ENCODE measurements around the gene IMP4.
"Not testable (repeated sequence)": the region's sequence is repeated elsewhere in the genome, so short reads cannot be mapped to it uniquely, and the experiment has no call there.

The IMP4 gene, protein sequence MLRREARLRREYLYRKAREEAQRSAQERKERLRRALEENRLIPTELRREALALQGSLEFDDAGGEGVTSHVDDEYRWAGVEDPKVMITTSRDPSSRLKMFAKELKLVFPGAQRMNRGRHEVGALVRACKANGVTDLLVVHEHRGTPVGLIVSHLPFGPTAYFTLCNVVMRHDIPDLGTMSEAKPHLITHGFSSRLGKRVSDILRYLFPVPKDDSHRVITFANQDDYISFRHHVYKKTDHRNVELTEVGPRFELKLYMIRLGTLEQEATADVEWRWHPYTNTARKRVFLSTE

DNA sequence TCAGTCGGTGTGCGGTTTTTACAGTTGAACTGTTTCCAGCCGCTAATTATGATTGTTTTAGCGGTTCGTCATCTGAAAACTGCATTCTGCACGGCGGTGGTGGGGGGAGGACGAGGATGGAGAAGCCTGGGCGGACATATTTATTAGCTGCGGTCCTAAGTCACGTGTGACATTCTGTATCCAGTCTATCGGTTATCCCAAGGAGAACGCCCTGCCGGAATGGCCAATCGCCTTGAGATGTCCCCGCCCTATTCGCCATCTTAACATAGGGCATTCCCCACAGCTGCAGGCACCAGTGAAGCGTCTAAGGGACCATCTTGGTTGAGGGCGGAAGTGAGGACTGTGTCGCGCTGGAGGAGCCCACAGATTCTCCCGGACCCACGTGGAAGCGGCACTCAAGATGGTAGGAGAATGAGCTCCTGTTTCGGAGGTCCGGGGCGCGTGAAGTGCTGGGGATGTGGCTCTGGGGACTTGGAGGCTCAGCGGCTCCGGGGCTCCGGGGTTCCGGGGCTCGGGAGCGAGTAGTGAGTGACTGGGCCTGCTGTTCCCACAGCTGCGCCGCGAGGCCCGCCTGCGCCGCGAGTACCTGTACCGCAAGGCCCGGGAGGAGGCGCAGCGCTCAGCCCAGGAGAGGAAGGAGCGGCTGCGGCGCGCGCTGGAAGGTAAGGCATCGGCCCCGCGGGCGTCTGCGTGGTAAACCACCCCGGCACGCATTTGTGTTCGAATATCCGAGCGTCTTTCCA, at the start of gene IMP4:
IMP4 (plus strand) TSS at position 365 of the 743 bp plus-strand sequence; CDS start at position 401, 36 bp downstream.
- DNase-seq, result peak; percentile 99

GRCh38 chr2:130300258-130300969, 42.3 kb upstream of the IMP4 start:
- no peak for DNase-seq

- DNase-seq, result no peak
Observed at GRCh38 chr2:130300970-130301348, 41.7 kb upstream of the IMP4 start.

DNA sequence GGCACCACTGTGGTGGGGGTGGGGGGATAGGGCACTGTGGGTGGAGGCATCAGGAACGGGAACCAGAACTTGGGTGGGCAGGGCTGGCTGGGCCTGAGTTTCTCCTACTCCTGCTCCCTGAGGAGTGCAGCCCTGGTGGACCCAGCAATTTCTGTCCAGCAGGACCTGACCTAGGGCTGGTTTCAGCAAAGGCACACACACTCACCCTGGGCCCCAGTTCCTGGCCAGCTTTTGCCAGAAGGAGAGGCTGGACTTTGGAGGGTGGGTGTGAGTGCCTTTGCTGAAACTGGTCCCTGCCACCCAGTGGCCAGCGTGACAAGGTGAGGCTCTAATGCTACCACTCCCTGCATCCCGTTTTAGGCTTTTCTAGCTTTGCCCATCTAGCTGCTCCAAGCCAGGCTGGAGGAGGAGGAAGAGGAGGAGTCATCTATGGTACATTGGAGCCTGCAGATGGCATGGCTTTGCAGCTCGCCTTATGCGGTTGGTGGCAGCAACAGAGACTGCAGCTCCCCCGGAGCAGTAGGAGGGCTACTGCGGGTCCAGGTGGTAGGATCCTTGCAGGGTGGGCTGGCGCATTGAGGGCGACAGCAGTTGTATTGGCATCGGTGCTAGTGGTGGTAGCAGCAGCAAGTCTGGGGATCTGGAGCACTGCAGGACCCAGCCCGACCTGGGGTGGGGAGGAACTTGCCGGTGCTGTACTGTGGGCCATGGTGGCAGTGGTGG, 40.4 kb upstream of the IMP4 start:
- DNase-seq, result no peak

GRCh38 chr2:130303169-130303568, 39.5 kb upstream of the IMP4 start:
- DNase-seq, result no peak

- DNase-seq, result no peak
Observed at GRCh38 chr2:130304726-130305125, 38.0 kb upstream of the IMP4 start.

DNA sequence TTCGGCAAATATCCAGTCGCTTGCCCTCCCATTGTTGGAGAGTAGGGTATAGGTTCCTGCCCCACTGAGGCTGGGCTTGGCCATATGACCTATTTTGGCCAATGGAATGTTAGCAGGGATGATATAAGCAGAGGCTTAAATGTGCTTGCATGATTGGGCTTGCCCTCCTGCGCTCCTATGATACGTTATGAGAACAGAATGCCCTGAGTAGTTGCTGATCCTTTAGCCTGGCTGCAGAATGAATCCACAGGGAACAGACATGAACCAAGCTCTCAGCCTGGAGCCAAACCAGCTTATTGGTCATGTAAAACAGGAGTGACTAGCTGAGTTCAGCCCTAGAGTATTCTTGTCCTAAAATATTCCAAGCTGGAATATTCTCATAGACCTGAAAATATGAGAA, 34.8 kb upstream of the IMP4 start:
- DNase-seq, result no peak

DNA sequence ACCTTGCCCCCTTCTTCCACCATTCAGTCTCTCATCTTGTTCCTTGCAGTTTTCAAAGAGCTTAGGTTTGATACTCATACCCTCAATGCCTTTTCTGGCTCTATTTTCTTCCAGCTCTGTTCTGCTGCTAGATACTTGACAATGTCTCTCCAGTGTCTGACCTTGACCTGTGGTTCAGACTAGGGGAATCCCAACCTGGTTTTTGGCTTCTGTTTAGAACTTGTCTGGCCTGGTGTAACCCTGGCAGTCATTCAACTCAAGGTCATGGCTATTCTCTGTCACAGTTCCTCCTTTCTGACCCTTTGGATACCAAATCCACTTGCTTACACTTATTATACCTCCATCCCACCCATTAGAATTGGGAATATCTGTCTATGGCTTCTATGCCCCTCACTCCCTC, 31.8 kb upstream of the IMP4 start:
- no peak for DNase-seq

DNA sequence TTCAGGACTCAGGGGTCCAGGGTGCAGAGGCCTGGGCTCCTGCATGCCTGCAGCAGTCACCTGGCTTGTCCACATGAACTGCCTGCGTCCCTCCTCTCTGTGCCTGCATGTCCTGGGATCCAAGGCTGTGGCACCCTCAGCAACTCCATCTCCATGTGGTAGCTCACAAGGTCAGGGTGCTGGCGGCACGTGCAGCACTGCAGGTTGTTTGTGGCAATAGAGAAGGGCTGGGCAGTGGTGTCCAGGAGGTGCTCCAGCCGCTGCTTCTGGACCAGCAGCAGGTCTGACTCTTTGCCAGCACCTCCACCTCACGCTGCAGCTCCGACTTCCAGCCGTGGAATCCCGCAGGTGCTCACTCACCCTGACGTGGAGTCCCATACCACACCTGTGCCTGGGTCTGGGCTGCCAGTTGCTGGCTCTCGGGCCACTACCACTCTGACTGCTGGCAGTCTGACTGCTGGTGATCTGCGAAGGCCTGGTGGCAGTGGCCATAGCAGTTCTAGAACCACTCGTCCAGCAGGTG, 28.8 kb upstream of the IMP4 start:
- DNase-seq, result no peak

DNA sequence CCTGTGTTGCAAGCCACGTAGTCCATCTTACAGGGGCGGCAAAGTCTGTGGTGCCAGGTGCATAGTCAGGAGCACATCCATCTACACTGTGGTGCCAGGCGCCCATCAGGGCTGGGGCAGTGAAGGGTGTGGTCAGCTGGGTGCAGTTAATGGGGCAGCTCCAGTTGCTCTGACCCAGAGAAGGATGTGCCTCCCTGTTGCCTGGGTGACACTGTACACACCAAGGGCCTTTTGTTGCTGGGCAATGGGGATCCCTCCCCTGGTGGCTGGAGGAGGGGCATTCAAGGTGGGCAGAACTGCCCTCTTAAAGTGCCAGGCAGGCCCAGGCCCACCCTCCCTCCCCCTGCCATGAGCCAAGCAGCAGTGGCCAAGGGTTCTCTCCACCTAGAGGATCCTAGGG, 28.3 kb upstream of the IMP4 start:
- no peak for DNase-seq

GRCh38 chr2:130316596-130316995, 26.1 kb upstream of the IMP4 start:
- DNase-seq, result no peak

- DNase-seq, result no peak
Observed at GRCh38 chr2:130318906-130319305, 23.8 kb upstream of the IMP4 start.

DNA sequence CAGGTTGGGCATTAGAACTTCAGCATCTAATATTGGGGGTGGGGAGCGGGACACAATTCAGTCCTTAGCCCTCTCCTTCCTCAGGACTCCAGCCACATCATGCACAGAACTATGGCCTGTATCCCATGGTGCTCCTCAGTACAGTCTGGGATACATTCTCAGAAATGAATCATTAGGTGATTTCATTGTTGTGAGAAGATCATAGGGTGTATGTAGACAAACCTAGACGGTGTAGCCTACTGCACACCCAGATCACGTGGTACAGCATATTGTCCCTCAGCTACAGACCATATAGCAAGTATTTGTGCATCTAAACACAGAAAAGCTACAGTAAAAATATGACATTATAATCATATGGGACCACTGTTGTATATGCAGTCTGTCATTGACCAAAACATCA, 23.2 kb upstream of the IMP4 start:
- DNase-seq, result no peak

GRCh38 chr2:130327703-130328527, 14.8 kb upstream of the IMP4 start:
- peak; percentile 79 for DNase-seq

GRCh38 chr2:130328710-130329109, 14.0 kb upstream of the IMP4 start:
- DNase-seq, result no peak

- DNase-seq, result peak; percentile 79
Observed at GRCh38 chr2:130332271-130333073, 10.2 kb upstream of the IMP4 start.

DNA sequence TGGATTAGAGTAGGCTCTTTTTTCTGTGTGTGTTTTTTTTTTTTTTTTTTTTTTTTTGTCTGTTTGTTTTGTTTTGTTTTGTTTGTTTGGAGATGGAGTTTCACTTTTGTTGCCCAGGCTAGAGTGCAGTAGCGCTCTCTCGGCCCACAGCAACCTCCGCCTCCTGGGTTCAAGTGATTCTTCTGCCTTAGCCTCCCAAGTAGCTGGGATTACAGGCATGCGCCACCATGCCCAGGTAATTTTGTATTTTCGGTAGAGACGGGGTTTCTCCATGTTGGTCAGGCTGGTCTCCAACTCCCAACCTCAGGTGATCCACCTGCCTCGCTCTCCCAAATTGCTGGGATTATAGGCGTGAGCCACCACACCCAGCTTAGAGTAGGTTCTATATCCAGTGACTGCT, 9.4 kb upstream of the IMP4 start:
- not testable (repeated sequence) for DNase-seq

- no peak for DNase-seq
Observed at GRCh38 chr2:130334026-130334425, 8.7 kb upstream of the IMP4 start.

DNA sequence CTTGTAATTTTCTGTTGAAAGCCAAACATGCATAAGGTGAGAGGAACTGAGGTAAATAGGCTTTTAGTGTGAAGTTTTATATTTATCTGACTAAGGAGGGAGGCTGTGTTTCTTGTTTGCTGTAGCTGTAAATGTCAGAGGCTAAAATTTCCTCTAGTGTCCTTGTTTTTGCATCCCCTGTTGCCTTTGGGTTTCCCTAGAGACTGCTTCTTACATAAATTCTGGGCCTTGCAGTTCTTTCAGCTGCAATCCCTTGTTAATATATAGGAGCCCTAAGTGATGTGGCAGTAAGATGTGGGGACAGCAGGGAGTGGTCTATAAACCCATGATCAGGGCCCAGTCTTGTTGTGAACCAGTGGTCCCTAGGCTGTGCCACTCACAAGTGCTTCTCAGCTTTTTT, 7.5 kb upstream of the IMP4 start:
- DNase-seq, result no peak

DNA sequence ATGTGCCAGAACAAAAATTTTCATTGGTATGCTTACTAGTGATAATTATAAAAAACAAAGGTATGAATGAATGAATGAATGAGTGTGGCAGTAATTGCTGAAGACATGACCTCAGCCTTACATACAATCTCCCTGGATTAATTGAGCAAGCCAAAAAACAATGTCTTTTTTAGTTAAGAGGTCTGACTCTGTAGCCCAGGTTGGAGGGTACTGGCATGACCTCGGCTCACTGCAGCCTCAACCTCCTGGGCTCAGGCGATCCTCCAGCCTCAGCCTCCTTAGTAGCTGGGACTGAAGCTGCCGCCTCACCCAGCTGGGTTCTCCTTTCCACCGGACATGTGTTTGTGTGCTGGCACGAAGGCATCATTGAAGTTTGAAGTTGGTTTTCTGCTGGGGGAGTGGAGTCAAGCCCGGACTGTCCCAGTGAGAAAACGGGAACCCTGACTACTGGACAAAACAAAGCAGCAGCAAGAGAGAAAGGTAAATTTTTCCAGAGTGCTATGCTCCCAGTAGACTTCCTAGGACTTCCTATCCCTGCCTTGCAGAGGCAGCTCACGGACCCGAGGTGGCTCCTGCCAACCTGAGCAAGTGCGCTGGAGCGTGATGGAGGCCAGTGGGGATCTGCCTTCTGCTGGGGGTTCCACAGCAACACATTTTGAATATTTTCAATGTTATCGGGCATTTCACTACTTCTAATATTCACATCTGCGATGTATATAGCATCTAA, 6.4 kb upstream of the IMP4 start:
- no peak for DNase-seq
